Chondrocyte (in vitro differentiated cells): Measurements from ENCODE around the gene SYTL1. TPM values are rescaled to one million over a fixed set of nuclear protein-coding genes. Genes with fewer than 3 reads are reported as not detected.
"Not testable (repeated sequence)": the region's sequence is repeated elsewhere in the genome, so short reads cannot be mapped to it uniquely, and the experiment has no call there.

ENCODE experiments used
- DNase-seq: peaks from one replicate; pipeline ENCODE4 v3.0.0; 2021; ENCODE audit warnings: mixed read lengths, low spot score
- H3K27ac Mint-ChIP-seq: one replicate; pipeline ENCODE4 v1.8.0; 2021; ENCODE audit warnings: mild to moderate bottlenecking, moderate library complexity, mixed read lengths; ENCODE audit not compliant: unreplicated experiment
- H3K27me3 Mint-ChIP-seq: 2 replicates; pipeline ENCODE4 v1.8.0; 2021; ENCODE audit warnings: low read depth, mixed read lengths
- H3K36me3 Mint-ChIP-seq: 2 replicates; pipeline ENCODE4 v1.8.0; 2021; ENCODE audit warnings: low read depth, mixed read lengths
- H3K4me1 Mint-ChIP-seq: 2 replicates; pipeline ENCODE4 v1.8.0; 2021; ENCODE audit warnings: low read depth, mild to moderate bottlenecking, mixed read lengths
- H3K4me3 Mint-ChIP-seq: one replicate; pipeline ENCODE4 v1.8.0; 2021; ENCODE audit warnings: mild to moderate bottlenecking, moderate library complexity, mixed read lengths; ENCODE audit not compliant: unreplicated experiment
- H3K9me3 Mint-ChIP-seq: 2 replicates; pipeline ENCODE4 v1.8.0; 2021; ENCODE audit warnings: low read depth, mixed read lengths
- CTCF ChIP-seq: fragments of 200-600 bp; sonication (generic); IDR thresholded peaks from 2 replicates; pipeline ENCODE4 v1.5.0; 2021; ENCODE audit warnings: antibody characterized with exemption, mild to moderate bottlenecking, moderate library complexity
- total RNA-seq: library from RNA; stranded (reverse); gene quantifications from 3 replicates; pipeline ENCODE4 v1.2.1, GENCODE V29; 2021

The SYTL1 gene
- total RNA-seq, 1 donor from 2014 or later, result 1.2 TPM

DNA sequence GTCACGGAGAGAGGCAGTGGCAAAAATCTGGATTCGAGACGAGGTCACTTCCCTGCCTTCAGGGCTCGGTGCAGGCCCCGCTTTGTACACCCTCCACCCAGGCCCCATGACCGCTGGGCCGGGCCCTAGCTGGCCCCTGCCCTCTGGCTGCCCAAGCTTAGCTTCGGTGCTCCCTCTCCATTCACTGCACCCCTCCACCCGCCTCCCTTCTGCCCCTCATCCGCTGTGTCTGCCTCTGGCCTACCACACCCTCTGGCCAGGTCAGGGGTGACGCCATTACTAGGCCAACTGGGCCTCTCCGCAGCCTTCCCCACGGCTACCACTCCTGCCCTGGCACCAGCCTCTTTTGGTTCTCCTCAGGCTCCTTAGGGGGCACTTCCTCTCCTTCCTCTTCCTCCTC lies 41.8 kb downstream of the SYTL1 start:
- Mint-ChIP-seq H3K9me3 (no peaks in the 10 kb centered on the region), H3K27ac (no peak overlapping the region), H3K4me3 (no peak overlapping the region), H3K4me1 (no peaks in the 10 kb centered on the region), H3K27me3 (peaks cover 17% of the 10 kb centered on the region), H3K36me3 (no peaks in the 10 kb centered on the region)
- no peak for DNase-seq
- no peak for TF ChIP-seq CTCF

- not testable (repeated sequence) for H3K36me3 Mint-ChIP-seq, H3K4me3 Mint-ChIP-seq, H3K4me1 Mint-ChIP-seq, DNase-seq, H3K27ac Mint-ChIP-seq, H3K9me3 Mint-ChIP-seq
- peaks cover 18% of the 10 kb centered on the region for H3K27me3 Mint-ChIP-seq
These were observed 43.0 kb downstream of the SYTL1 start for GRCh38 chr1:27384797-27385196.

- no peak overlapping the region for H3K27ac Mint-ChIP-seq
These were observed 46.6 kb downstream of the SYTL1 start for GRCh38 chr1:27388337-27389005.

DNA sequence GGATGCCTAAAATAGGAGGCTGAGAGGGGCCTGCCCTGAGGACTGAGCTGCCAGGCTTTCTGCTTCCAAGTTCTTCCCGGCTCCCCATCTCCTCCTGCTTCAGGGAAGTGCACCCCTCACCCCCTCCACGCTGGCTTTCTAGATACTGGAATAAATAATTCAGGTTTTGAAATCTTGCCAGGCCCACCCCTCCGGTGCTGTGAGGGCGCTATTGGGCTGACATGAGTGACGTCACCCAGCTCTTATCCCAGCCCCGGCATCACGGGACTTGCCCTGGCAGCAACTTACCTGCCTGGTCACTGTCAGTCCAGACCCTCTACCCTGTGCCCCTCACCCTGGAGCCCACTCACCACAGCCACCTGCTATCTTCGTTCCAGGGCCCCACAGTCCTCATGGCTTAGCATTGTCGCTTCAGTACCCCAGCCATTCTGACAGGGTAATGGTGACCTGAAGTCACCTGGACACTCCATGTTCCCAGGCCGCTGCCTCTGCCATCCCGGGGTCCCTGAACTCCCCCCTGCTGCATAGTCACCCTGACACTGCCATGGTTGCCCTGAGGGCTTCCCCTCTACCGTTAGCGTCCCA lies 49.8 kb downstream of the SYTL1 start:
- Mint-ChIP-seq H3K27me3 (peaks cover 10% of the 10 kb centered on the region), H3K9me3 (no peaks in the 10 kb centered on the region), H3K27ac (no peak overlapping the region), H3K4me1 (peaks cover 13% of the 10 kb centered on the region), H3K4me3 (peak overlapping the region; percentile 73), H3K36me3 (no peaks in the 10 kb centered on the region)
- no peak for DNase-seq
- no peak for TF ChIP-seq CTCF

More at GRCh38 chr1:27388337-27389005, 46.6 kb downstream of the SYTL1 start:
- no peak overlapping the region for H3K4me3 Mint-ChIP-seq
- H3K4me1 Mint-ChIP-seq, result peaks cover 9% of the 10 kb centered on the region
- peak; percentile 87 for TF ChIP-seq CTCF
- H3K27me3 Mint-ChIP-seq, result peaks cover 16% of the 10 kb centered on the region
- H3K36me3 Mint-ChIP-seq, result no peaks in the 10 kb centered on the region
- DNase-seq, result no peak
- no peaks in the 10 kb centered on the region for H3K9me3 Mint-ChIP-seq

- DNase-seq, result peak; percentile 92
- Mint-ChIP-seq H3K36me3 (no peaks in the 10 kb centered on the region), H3K9me3 (no peaks in the 10 kb centered on the region), H3K27me3 (peaks cover 5% of the 10 kb centered on the region), H3K4me1 (peaks cover 13% of the 10 kb centered on the region), H3K27ac (no peak within 1 kb of the TSS), H3K4me3 (peak within 1 kb of the TSS; percentile 73)
- TF ChIP-seq CTCF, result peak; percentile 77
These were observed 50.4 kb downstream of the SYTL1 start, which contains the start of gene GPR3 for GRCh38 chr1:27392096-27392777. Gene GPR3 (plus strand): TSS chr1:27392622. CDS start chr1:27393799, 1,177 bp downstream.
